ENCODE measurements around the gene DPT. TPM values are rescaled to one million over a fixed set of nuclear protein-coding genes. Genes with fewer than 3 reads are reported as not detected.
A peak's percentile ranks its signal among the peaks of the same experiment; 100 is the strongest.

The DPT gene
- total RNA-seq, 4 donors from 2014 or later = 95.3 to 190 (median 138) TPM

- H3K4me3 ChIP-seq = no peak overlapping the region
- WGBS = 93% methylated on average over 7 of the region's 8 CpGs
- H3K27me3 ChIP-seq = no peaks in the 10 kb centered on the region
- no peak for DNase-seq (ENCODE audit: extremely low spot score)
- no peak for TF ChIP-seq POLR2AphosphoS5 (IDR thresholded peaks at IDR 0.05)
- no peak for TF ChIP-seq CTCF (IDR thresholded peaks at IDR 0.05)
- no peak for TF ChIP-seq POLR2A (IDR thresholded peaks at IDR 0.05; ENCODE audit: low read depth)
- TF ChIP-seq EP300 (IDR thresholded peaks at IDR 0.05) = no peak
- no peaks in the 10 kb centered on the region for H3K9me3 ChIP-seq
- intact Hi-C loops (cut with DNase I) = loop anchor here (5.0 kb wide), 1 partner anchor 68 kb away; no protein-coding TSS in a partner anchor
- H3K4me1 ChIP-seq = peaks cover 7 to 14% (median 13%) of the 10 kb centered on the region in 4 donors
- H3K27ac ChIP-seq (replicated peaks in 1 of 4) = no peak overlapping the region
- H3K36me3 ChIP-seq = no peaks in the 10 kb centered on the region
Observed at GRCh38 chr1:168714012-168714411, 15.0 kb downstream of the DPT start.

- no peak for DNase-seq (ENCODE audit: extremely low spot score)
- H3K4me3 ChIP-seq = peak overlapping the region in 3 of 4 donors; percentile 7 to 34 (median 18)
- TF ChIP-seq POLR2A (IDR thresholded peaks at IDR 0.05; ENCODE audit: low read depth) = no peak
- peak; percentile 7 to 33 for TF ChIP-seq POLR2AphosphoS5 (IDR thresholded peaks at IDR 0.05)
- no peak for TF ChIP-seq EP300 (IDR thresholded peaks at IDR 0.05)
- no peak for TF ChIP-seq CTCF (IDR thresholded peaks at IDR 0.05)
- no peaks in the 10 kb centered on the region for H3K36me3 ChIP-seq
- no peaks in the 10 kb centered on the region for H3K27me3 ChIP-seq
- intact Hi-C loops (cut with DNase I) = loop anchor here (5.0 kb wide), 1 partner anchor 73 kb away; no protein-coding TSS in a partner anchor
- H3K27ac ChIP-seq (replicated peaks in 1 of 4) = peak overlapping the region; percentile 67 to 75 (median 70)
- peaks cover 11 to 36% (median 35%) of the 10 kb centered on the region in 4 donors for H3K4me1 ChIP-seq
- no peaks in the 10 kb centered on the region for H3K9me3 ChIP-seq
- 42% methylated on average over 9 of the region's 9 CpGs for WGBS
Observed at GRCh38 chr1:168709405-168710363, 19.3 kb downstream of the DPT start.

GRCh38 chr1:168708698-168709404 lies 20.2 kb downstream of the DPT start:
- H3K36me3 ChIP-seq = no peaks in the 10 kb centered on the region
- TF ChIP-seq CTCF (IDR thresholded peaks at IDR 0.05) (no peak), POLR2A (IDR thresholded peaks at IDR 0.05; ENCODE audit: low read depth) (no peak), POLR2AphosphoS5 (IDR thresholded peaks at IDR 0.05) (no peak), EP300 (IDR thresholded peaks at IDR 0.05) (no peak)
- H3K27ac ChIP-seq (replicated peaks in 1 of 4) = peak overlapping the region; percentile 32 to 72 (median 67)
- WGBS = 43% methylated on average over 1 of the region's 1 CpG
- no peak for DNase-seq (ENCODE audit: extremely low spot score)
- H3K4me3 ChIP-seq = peak overlapping the region in 2 of 4 donors; percentile 18 to 34
- no peaks in the 10 kb centered on the region for H3K27me3 ChIP-seq
- no peaks in the 10 kb centered on the region for H3K9me3 ChIP-seq
- peaks cover 11 to 36% (median 35%) of the 10 kb centered on the region in 4 donors for H3K4me1 ChIP-seq
- intact Hi-C loops (cut with DNase I) = no loop called here

GRCh38 chr1:168706391-168706992 lies 22.5 kb downstream of the DPT start:
- Histone ChIP-seq H3K36me3 (no peaks in the 10 kb centered on the region), H3K4me3 (no peak overlapping the region), H3K27ac (replicated peaks in 1 of 4) (peak overlapping the region; percentile 5 to 47 (median 31)), H3K9me3 (no peaks in the 10 kb centered on the region), H3K4me1 (peaks cover 11 to 36% (median 35%) of the 10 kb centered on the region in 4 donors), H3K27me3 (no peaks in the 10 kb centered on the region)
- TF ChIP-seq EP300 (IDR thresholded peaks at IDR 0.05) (no peak), POLR2A (IDR thresholded peaks at IDR 0.05; ENCODE audit: low read depth) (no peak)
- no peak for DNase-seq (ENCODE audit: extremely low spot score)
- WGBS = 35% methylated on average over 3 of the region's 3 CpGs
- intact Hi-C loops (cut with DNase I) = no loop called here
